Measurements from ENCODE around the gene LSM12. TPM values are rescaled to one million over a fixed set of nuclear protein-coding genes. Genes with fewer than 3 reads are reported as not detected.

LSM12 gene
- total and polyA plus RNA-seq, 2 of the 8 experiments (the other 6 are each of a cell fraction or from before 2014, with no cell fraction given): 69.8 to 142 TPM

DNA sequence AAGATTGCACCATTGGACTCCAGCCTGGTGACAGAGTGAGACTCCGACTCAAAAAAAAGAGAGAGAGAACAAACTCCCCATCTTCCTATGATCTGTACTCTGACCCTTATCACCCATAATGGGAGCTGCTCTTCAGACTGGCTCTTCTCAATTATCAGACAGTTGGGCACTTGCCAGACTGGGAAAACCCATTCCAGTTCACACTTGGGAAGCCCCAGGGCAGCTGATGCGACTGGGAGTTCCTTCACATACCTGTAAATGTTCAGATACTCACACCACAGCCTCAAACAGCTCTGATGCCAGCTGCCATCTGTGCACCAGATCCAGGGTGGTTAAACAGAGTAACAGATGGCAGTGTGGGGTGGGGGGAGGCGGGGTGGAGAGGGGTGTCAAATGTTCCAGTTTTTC is 27.9 kb downstream of the LSM12 start (continued):
- TF ChIP-seq, protein P1, sequence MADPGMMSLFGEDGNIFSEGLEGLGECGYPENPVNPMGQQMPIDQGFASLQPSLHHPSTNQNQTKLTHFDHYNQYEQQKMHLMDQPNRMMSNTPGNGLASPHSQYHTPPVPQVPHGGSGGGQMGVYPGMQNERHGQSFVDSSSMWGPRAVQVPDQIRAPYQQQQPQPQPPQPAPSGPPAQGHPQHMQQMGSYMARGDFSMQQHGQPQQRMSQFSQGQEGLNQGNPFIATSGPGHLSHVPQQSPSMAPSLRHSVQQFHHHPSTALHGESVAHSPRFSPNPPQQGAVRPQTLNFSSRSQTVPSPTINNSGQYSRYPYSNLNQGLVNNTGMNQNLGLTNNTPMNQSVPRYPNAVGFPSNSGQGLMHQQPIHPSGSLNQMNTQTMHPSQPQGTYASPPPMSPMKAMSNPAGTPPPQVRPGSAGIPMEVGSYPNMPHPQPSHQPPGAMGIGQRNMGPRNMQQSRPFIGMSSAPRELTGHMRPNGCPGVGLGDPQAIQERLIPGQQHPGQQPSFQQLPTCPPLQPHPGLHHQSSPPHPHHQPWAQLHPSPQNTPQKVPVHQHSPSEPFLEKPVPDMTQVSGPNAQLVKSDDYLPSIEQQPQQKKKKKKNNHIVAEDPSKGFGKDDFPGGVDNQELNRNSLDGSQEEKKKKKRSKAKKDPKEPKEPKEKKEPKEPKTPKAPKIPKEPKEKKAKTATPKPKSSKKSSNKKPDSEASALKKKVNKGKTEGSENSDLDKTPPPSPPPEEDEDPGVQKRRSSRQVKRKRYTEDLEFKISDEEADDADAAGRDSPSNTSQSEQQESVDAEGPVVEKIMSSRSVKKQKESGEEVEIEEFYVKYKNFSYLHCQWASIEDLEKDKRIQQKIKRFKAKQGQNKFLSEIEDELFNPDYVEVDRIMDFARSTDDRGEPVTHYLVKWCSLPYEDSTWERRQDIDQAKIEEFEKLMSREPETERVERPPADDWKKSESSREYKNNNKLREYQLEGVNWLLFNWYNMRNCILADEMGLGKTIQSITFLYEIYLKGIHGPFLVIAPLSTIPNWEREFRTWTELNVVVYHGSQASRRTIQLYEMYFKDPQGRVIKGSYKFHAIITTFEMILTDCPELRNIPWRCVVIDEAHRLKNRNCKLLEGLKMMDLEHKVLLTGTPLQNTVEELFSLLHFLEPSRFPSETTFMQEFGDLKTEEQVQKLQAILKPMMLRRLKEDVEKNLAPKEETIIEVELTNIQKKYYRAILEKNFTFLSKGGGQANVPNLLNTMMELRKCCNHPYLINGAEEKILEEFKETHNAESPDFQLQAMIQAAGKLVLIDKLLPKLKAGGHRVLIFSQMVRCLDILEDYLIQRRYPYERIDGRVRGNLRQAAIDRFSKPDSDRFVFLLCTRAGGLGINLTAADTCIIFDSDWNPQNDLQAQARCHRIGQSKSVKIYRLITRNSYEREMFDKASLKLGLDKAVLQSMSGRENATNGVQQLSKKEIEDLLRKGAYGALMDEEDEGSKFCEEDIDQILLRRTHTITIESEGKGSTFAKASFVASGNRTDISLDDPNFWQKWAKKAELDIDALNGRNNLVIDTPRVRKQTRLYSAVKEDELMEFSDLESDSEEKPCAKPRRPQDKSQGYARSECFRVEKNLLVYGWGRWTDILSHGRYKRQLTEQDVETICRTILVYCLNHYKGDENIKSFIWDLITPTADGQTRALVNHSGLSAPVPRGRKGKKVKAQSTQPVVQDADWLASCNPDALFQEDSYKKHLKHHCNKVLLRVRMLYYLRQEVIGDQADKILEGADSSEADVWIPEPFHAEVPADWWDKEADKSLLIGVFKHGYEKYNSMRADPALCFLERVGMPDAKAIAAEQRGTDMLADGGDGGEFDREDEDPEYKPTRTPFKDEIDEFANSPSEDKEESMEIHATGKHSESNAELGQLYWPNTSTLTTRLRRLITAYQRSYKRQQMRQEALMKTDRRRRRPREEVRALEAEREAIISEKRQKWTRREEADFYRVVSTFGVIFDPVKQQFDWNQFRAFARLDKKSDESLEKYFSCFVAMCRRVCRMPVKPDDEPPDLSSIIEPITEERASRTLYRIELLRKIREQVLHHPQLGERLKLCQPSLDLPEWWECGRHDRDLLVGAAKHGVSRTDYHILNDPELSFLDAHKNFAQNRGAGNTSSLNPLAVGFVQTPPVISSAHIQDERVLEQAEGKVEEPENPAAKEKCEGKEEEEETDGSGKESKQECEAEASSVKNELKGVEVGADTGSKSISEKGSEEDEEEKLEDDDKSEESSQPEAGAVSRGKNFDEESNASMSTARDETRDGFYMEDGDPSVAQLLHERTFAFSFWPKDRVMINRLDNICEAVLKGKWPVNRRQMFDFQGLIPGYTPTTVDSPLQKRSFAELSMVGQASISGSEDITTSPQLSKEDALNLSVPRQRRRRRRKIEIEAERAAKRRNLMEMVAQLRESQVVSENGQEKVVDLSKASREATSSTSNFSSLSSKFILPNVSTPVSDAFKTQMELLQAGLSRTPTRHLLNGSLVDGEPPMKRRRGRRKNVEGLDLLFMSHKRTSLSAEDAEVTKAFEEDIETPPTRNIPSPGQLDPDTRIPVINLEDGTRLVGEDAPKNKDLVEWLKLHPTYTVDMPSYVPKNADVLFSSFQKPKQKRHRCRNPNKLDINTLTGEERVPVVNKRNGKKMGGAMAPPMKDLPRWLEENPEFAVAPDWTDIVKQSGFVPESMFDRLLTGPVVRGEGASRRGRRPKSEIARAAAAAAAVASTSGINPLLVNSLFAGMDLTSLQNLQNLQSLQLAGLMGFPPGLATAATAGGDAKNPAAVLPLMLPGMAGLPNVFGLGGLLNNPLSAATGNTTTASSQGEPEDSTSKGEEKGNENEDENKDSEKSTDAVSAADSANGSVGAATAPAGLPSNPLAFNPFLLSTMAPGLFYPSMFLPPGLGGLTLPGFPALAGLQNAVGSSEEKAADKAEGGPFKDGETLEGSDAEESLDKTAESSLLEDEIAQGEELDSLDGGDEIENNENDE (IDR thresholded peaks at IDR 0.05; ENCODE audit: insufficient replicate concordance, low read length): no peak
- TF ChIP-seq KDM4A (IDR thresholded peaks at IDR 0.05; ENCODE audit: low read depth, low read length, severe bottlenecking): no peak
- no peak for TF ChIP-seq TEAD4 (IDR thresholded peaks at IDR 0.05; ENCODE audit: low read depth, low read length)
- TF ChIP-seq, protein P2, sequence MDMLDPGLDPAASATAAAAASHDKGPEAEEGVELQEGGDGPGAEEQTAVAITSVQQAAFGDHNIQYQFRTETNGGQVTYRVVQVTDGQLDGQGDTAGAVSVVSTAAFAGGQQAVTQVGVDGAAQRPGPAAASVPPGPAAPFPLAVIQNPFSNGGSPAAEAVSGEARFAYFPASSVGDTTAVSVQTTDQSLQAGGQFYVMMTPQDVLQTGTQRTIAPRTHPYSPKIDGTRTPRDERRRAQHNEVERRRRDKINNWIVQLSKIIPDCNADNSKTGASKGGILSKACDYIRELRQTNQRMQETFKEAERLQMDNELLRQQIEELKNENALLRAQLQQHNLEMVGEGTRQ (IDR thresholded peaks at IDR 0.05; ENCODE audit: low read length): no peak
- TF ChIP-seq RBBP5 (IDR thresholded peaks at IDR 0.05; ENCODE audit: borderline replicate concordance, low read depth, low read length): no peak
- no peak for TF ChIP-seq CTBP2 (IDR thresholded peaks at IDR 0.05; ENCODE audit: borderline replicate concordance, insufficient read depth, insufficient read length, low read length)
- TF ChIP-seq SP4 (IDR thresholded peaks at IDR 0.05; ENCODE audit: low read length): no peak
- no peak for TF ChIP-seq GTF2F1 (IDR thresholded peaks at IDR 0.05; ENCODE audit: borderline replicate concordance, low read depth, low read length)
- TF ChIP-seq, protein P3, sequence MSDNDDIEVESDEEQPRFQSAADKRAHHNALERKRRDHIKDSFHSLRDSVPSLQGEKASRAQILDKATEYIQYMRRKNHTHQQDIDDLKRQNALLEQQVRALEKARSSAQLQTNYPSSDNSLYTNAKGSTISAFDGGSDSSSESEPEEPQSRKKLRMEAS (IDR thresholded peaks at IDR 0.05): no peak
- no peak for TF ChIP-seq CBX8 (IDR thresholded peaks at IDR 0.05; ENCODE audit: borderline replicate concordance, low read depth, low read length)

Measured in H1 (cell line).